ENCODE measurements around the gene KCNH3.

DNA sequence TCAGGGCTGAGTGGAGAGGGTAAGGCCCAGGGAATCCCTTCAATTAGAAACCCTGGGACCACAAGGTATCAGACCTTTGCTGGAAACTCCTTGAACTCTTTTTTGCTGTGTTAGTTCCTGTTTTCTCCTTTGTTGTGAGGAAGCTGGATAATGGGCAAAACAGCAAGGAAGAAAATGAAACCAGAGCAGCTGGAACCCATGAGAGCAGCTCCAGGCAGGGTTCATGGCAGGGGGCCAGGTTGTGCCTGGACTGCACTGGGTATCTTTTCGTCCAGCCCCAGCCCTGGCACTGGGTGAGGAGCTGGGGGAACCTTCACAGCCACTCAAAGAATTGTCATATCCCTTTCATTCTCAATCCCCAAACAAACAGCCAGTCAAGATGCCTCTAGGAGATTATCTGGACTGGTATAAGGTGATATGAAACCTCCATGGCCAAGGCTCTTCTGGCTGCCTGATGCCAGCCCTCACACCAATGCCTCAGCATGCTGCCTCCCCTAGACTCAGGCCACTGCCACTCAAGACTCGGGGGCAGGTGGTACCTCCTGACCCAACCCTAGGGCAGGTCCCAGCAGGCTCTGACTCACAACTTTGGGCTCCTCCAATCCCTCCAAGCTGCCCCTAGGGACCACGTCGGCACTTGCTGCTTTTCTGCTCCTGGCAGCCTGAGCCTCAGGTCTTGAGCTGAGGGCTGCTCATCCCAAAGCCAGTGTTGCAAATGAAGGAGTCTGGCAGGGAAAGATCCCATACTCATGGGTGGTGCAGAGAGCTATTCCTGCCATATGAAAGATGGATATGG is 50.1 kb downstream of the KCNH3 start:
- TF ChIP-seq TAF1 (IDR thresholded peaks at IDR 0.05; ENCODE audit: borderline replicate concordance, low read depth, low read length): no peak
- TF ChIP-seq POLR2AphosphoS5 (IDR thresholded peaks at IDR 0.05; ENCODE audit: low read depth, low read length): no peak
- TF ChIP-seq POLR2A (IDR thresholded peaks at IDR 0.05; ENCODE audit: low read depth, low read length): no peak
